Lower lobe of right lung (tissue), 2 donors: ENCODE data around the gene PDE4B. TPM values are rescaled to one million over a fixed set of nuclear protein-coding genes. Genes with fewer than 3 reads are reported as not detected.

Source experiments
- ATAC-seq, 2 donors: fragments of 200-7000 bp; cut with Tn5 transposase; one replicate each; pipeline ENCODE4 v1.9.1; 2020 to 2022; ENCODE audit warnings: mild to moderate bottlenecking in 2 of 2, moderate library complexity in 2 of 2
- DNase-seq: peaks from one replicate; pipeline ENCODE4 v3.0.0-alpha.2; 2020
- H3K27ac ChIP-seq: fragments of 200-600 bp; one replicate; pipeline ENCODE4 v1.8.0; 2022
- H3K27me3 ChIP-seq: fragments of 200-600 bp; one replicate; pipeline ENCODE4 v1.8.0; 2022; ENCODE audit warnings: low read depth
- H3K36me3 ChIP-seq: fragments of 200-600 bp; one replicate; pipeline ENCODE4 v1.8.0; 2022; ENCODE audit warnings: mild to moderate bottlenecking
- H3K4me1 ChIP-seq: fragments of 200-600 bp; one replicate; pipeline ENCODE4 v1.8.0; 2022
- H3K4me3 ChIP-seq: fragments of 200-600 bp; one replicate; pipeline ENCODE4 v1.8.0; 2022; ENCODE audit warnings: mild to moderate bottlenecking
- H3K9me3 ChIP-seq: fragments of 200-600 bp; one replicate; pipeline ENCODE4 v1.8.0; 2022
- intact Hi-C: fragments of 100-400 bp; cut with DNase I; formaldehyde crosslinking; loops from one replicate; pipeline ENCODE4 v1.11.0; 2022
- total RNA-seq: library from RNA; stranded (reverse); fragmentation: NEBNext Ultra II Directional; extraction: Animal tissue kit (Norgen Biotek cat#: 25700); gene quantifications from one replicate; pipeline ENCODE4 v1.2.1, GENCODE V29; 2021
- TF ChIP-seq, protein P1 (sequence below): fragments of 200-600 bp; IDR thresholded peaks from one replicate; pipeline ENCODE4 v1.8.0; 2022; ENCODE audit warnings: antibody characterized with exemption, mild to moderate bottlenecking
- donor health status: DM: no; HTN: yes; CAD: no; lungs with severe emphysema.

The PDE4B gene
- total RNA-seq, 1 donor from 2014 or later, result 26.9 TPM

DNA sequence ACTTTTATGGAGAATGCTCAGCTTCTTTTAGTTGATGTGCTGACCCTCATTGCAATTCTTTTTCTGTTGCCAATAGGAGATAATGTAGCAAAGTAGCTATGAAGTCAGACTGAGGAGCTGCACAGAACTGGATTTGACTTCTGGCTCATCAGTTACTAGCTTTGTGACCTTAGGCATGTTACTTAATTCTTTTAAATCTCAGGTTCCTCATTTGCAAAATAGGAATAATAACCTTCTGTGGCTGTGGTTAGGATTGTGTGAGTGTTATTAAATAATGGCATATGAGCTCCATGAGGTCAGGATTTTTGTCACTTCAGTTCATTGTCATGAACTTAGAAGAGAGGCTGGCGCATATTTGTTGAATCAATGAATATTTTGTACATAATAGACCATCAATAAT lies 503.7 kb downstream of the PDE4B start:
- H3K27me3 ChIP-seq, result no peaks in the 10 kb centered on the region
- H3K4me1 ChIP-seq, result peaks cover 27% of the 10 kb centered on the region
- DNase-seq (no peak), ATAC-seq (no peak)
- H3K9me3 ChIP-seq, result no peaks in the 10 kb centered on the region
- no peaks in the 10 kb centered on the region for H3K36me3 ChIP-seq
- intact Hi-C loops, result no loop called here
- TF ChIP-seq, protein P1, sequence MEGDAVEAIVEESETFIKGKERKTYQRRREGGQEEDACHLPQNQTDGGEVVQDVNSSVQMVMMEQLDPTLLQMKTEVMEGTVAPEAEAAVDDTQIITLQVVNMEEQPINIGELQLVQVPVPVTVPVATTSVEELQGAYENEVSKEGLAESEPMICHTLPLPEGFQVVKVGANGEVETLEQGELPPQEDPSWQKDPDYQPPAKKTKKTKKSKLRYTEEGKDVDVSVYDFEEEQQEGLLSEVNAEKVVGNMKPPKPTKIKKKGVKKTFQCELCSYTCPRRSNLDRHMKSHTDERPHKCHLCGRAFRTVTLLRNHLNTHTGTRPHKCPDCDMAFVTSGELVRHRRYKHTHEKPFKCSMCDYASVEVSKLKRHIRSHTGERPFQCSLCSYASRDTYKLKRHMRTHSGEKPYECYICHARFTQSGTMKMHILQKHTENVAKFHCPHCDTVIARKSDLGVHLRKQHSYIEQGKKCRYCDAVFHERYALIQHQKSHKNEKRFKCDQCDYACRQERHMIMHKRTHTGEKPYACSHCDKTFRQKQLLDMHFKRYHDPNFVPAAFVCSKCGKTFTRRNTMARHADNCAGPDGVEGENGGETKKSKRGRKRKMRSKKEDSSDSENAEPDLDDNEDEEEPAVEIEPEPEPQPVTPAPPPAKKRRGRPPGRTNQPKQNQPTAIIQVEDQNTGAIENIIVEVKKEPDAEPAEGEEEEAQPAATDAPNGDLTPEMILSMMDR, result no peak
- no peak overlapping the region for H3K4me3 ChIP-seq
- no peak overlapping the region for H3K27ac ChIP-seq

DNA sequence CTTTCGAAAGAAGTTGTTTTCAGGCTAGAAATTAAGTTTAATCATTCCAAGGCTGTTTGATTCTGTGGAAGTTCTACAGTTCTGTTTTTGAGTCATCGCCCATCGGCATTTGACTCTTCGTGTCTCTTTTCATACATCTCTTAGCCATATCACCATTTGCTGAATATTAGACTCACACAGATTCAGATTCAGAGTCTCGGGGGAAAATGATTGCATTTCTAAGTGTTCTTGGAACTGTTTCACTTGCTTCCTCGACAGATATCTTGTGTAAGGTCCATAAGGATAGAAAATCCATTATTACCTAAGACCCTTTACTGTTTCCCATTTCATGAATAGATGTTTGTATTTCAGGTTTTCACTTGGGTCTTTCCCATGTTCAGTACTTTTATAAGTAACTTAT lies 504.3 kb downstream of the PDE4B start:
- Histone ChIP-seq H3K27ac (no peak overlapping the region), H3K27me3 (no peaks in the 10 kb centered on the region), H3K9me3 (no peaks in the 10 kb centered on the region), H3K4me3 (no peak overlapping the region), H3K36me3 (no peaks in the 10 kb centered on the region), H3K4me1 (peaks cover 33% of the 10 kb centered on the region)
- no peak for DNase-seq
- intact Hi-C loops, result no loop called here
- no peak for ATAC-seq
- TF ChIP-seq, protein P1, result no peak

DNA sequence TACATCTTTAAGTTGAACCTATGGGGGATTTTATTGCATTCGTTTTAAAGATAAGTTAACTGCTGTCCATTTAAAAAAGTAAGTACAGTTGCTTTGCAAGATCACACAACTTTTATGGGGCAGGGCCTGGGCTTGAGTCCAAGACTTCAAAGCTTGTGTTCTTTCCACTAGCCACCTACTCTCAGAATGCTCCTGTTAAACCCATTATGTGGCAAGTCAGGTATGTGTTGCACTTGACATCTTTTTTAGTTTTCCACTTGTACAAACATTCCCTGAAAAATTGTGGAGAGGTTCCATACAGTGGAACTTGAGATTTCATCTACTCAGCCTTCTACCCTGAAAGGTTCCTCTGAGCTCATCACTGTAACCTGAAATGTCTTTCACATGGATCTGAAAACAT lies 505.8 kb downstream of the PDE4B start:
- TF ChIP-seq, protein P1, result no peak
- Histone ChIP-seq H3K4me3 (no peak overlapping the region), H3K36me3 (no peaks in the 10 kb centered on the region), H3K27ac (no peak overlapping the region), H3K27me3 (no peaks in the 10 kb centered on the region), H3K4me1 (peaks cover 36% of the 10 kb centered on the region), H3K9me3 (no peaks in the 10 kb centered on the region)
- ATAC-seq, result peak; percentile 69 to 71
- DNase-seq, result peak; percentile 71
- intact Hi-C loops, result no loop called here

DNA sequence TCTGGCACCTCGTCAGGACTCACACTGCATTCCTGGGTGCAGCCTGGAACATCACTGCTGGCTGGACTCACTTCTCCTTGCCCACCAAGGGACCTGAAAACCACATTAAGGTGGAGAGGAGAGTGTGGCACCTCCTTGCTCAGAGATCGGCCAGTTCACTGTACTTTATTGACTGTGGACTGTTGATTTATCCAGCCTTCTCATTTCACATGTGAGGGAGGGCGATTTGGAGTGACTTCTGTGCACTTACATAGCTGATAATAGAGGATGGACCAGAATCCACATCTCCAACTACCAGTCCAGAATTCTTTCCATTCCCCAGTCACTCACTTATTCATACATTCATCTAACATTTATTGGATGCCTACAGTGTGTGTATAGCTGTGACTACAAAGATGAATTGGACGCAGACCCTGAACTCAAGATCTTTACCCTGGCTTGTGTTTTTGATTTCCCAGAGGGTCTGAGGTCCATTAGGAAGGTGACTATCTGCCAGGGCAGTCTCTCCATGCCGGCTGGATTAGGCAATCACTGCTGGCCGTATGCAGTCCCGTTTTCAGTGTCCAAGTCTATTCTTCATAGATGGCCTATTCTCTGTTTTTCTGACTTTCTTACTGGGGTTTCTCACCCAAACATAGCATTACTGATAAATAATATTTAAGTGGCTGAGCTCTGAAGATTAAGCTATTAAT lies 507.7 kb downstream of the PDE4B start:
- H3K27me3 ChIP-seq, result no peaks in the 10 kb centered on the region
- H3K9me3 ChIP-seq, result no peaks in the 10 kb centered on the region
- DNase-seq (no peak), ATAC-seq (peak; percentile 23 to 54)
- peak overlapping the region; percentile 79 for H3K27ac ChIP-seq
- peak overlapping the region; percentile 20 for H3K4me3 ChIP-seq
- no peaks in the 10 kb centered on the region for H3K36me3 ChIP-seq
- TF ChIP-seq, protein P1, result no peak
- peaks cover 28% of the 10 kb centered on the region for H3K4me1 ChIP-seq
- intact Hi-C loops, result no loop called here

DNA sequence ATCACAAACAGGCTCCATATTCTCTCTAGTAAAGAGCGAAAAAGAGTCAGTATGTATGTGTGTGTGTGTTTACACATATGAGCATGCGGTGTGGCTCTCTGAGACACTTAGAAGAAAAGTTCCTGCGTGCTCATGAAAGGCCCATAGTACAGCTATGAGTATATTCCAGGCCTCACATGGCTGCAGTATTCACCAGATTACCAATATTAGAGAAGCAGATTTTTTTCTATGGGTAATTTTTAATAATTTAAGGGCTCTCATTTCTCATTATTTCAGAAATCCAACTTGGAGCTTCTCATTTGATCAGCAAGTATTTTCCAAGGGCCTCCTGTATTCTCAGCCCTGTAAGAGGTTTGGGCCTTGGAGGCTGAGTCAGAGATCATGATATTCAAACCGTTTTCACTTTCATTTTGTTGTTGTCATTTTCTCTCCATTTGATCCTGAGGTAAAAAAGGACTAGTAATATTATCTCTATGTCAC lies 508.3 kb downstream of the PDE4B start:
- Histone ChIP-seq H3K4me1 (peaks cover 22% of the 10 kb centered on the region), H3K27ac (peak overlapping the region; percentile 79), H3K36me3 (no peaks in the 10 kb centered on the region), H3K27me3 (no peaks in the 10 kb centered on the region), H3K9me3 (no peaks in the 10 kb centered on the region), H3K4me3 (peak overlapping the region; percentile 20)
- DNase-seq, result no peak
- intact Hi-C loops, result no loop called here
- TF ChIP-seq, protein P1, result no peak
- peak; percentile 74 to 87 for ATAC-seq
